Subcutaneous adipose tissue (tissue), 4 donors: ENCODE measurements around the gene PSMC5. TPM values are rescaled to one million over a fixed set of nuclear protein-coding genes. Genes with fewer than 3 reads are reported as not detected.

Source experiments
- total RNA-seq, 4 donors: library from RNA; depleted of rRNA; stranded (reverse); fragments of >200 nt; gene quantifications; one replicate each; pipeline ENCODE4 v1.1.0, GENCODE V29; 2016
- TF ChIP-seq, protein P1 (sequence below): fragments of 450-650 bp; IDR thresholded peaks from one replicate; pipeline ENCODE4 v1.5.1; 2016; ENCODE audit warnings: low read depth, mild to moderate bottlenecking, control low read depth, antibody characterized with exemption, moderate library complexity

Gene PSMC5
- total RNA-seq, 4 donors from 2014 or later = 66.0 to 127 (median 83.2) TPM

DNA sequence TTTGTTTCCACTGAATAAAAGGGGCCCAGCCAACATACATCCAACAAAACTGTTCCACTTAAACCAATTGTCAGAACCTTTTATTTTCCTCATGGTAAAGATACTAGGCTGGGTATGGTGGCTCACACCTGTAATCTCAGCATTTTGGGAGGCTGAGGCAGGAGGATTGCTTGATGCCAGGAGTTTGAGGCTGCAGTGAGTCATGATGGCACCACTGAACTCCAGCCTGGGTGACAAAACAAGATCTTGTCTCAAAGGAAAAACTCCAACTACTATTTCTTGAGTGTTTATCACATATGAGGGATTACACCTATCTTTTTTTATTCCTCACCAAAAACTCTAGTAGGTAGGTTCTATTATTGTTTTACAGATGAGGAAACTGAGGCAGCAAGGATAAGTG lies 4.7 kb upstream of the PSMC5 start:
- TF ChIP-seq, protein P1, sequence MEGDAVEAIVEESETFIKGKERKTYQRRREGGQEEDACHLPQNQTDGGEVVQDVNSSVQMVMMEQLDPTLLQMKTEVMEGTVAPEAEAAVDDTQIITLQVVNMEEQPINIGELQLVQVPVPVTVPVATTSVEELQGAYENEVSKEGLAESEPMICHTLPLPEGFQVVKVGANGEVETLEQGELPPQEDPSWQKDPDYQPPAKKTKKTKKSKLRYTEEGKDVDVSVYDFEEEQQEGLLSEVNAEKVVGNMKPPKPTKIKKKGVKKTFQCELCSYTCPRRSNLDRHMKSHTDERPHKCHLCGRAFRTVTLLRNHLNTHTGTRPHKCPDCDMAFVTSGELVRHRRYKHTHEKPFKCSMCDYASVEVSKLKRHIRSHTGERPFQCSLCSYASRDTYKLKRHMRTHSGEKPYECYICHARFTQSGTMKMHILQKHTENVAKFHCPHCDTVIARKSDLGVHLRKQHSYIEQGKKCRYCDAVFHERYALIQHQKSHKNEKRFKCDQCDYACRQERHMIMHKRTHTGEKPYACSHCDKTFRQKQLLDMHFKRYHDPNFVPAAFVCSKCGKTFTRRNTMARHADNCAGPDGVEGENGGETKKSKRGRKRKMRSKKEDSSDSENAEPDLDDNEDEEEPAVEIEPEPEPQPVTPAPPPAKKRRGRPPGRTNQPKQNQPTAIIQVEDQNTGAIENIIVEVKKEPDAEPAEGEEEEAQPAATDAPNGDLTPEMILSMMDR = no peak

DNA sequence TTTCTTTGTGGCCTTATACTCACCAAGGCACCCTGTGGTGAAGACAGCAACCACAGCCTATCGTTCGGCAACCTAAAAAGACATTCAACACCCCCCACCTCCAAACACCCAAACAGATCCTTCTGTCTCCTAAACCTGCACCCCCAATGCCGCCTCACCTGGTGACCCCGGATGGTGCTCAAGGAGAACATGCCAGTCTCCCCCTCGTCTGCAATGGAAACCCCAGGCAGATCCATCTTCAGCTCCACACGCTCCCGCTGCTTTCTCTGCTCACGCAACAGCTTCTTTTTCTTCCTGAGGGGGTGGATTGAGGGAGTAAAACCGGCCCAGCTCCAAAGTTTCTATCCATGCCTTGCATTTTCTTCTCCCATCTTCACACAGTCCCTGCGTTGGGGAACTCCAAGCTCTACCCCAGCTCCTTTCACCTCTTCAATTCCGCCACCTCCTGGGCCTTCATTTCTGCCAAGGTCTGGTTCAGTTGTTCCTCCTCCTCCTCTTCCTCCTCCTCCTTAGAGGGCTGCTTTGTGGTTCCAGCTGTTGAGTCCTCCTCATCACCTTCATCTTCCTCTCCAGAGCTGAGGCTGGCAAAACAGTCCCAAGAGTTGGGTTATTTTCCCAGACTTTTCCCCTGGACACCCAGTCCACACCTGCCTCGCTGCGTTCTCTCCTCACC lies 3.4 kb upstream of the PSMC5 start:
- TF ChIP-seq, protein P1 = no peak

DNA sequence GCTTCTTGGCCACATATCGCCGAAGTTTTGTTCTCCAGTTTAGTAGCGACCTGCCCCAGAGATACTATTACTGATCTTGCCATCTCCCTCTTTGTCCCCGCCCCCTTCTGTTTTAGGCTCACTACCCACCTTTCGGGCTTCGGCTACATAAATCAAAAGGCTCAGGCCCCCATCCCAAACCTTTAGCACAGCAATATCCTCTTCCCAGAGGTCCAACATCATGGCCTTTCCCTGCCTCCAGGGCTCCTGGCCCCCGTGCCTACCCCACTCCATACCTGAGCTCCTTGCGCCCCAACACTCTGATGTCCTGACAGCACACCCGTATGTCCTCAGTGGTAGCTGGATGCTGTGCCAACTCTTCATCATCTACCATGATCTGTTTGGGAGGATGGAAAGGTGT lies 2.9 kb upstream of the PSMC5 start:
- TF ChIP-seq, protein P1 = no peak

- TF ChIP-seq, protein P1 = no peak
Observed at GRCh38 chr17:63826468-63827001, 696 bp upstream of the PSMC5 start.

- TF ChIP-seq, protein P1 = no peak
Observed at GRCh38 chr17:63827801-63828221, 580 bp downstream of the PSMC5 start.

GRCh38 chr17:63828936-63829335 lies 1.7 kb downstream of the PSMC5 start:
- TF ChIP-seq, protein P1 = no peak

- TF ChIP-seq, protein P1 = no peak
Observed at GRCh38 chr17:63830278-63830677, 3.0 kb downstream of the PSMC5 start.
